SK-N-SH (cell line): ENCODE data around the gene AUTS2. TPM values are rescaled to one million over a fixed set of nuclear protein-coding genes. Genes with fewer than 3 reads are reported as not detected.

Experiments
- CTCF ChIA-PET: fragments of 300-600, 350-600 bp; formaldehyde crosslinking; extraction: SDS; loops from one replicate; lab custom pipeline; 2021; lab: Yijun Ruan, JAX
- POLR2A ChIA-PET: fragments of 350-600 bp; sonication (Branson Sonifier 250); formaldehyde crosslinking; extraction: SDS; loops from one replicate; lab custom pipeline; 2020; ENCODE audit warnings: antibody characterized with exemption, inconsistent platforms; lab: Yijun Ruan, JAX
- DNase-seq: peaks from one replicate; pipeline ENCODE4 v3.0.0; 2012
- H2AFZ ChIP-seq: fragments of 200-600 bp; sonication (generic); 2 replicates; pipeline ENCODE4 v1.8.1; 2016; ENCODE audit warnings: antibody characterized with exemption, mild to moderate bottlenecking, low read depth
- H3F3A ChIP-seq: fragments of 200-600 bp; sonication (generic); replicated peaks from 2 replicates; pipeline ENCODE3; 2016; ENCODE audit warnings: antibody characterized with exemption, mild to moderate bottlenecking; ENCODE audit not compliant: insufficient read depth
- H3K27ac ChIP-seq, 2 experiments: fragments of 200-500 bp in 1 of 2; fragments of 200-600 bp in 1 of 2; sonication (Bioruptor generic) in 1 of 2; sonication (generic), shearing (Covaris generic) in 1 of 2; 2 replicates each; pipeline versions ENCODE4 v1.5.1 to v1.6.1; 2014 to 2016; ENCODE audit warnings: low read depth in 2 of 2, inconsistent platforms in 1 of 2, low read length in 1 of 2, mild to moderate bottlenecking in 1 of 2, mixed read lengths in 1 of 2
- H3K27me3 ChIP-seq: fragments of 200-600 bp; sonication (generic), shearing (Covaris generic); 2 replicates; pipeline ENCODE4 v1.6.1; 2016; ENCODE audit warnings: mixed run types; ENCODE audit not compliant: insufficient read depth
- H3K36me3 ChIP-seq, 2 experiments: fragments of 200-500 bp in 1 of 2; fragments of 200-600 bp in 1 of 2; sonication (Bioruptor generic) in 1 of 2; sonication (generic) in 1 of 2; replicated peaks in 1 of 2; 2 replicates each; pipeline versions ENCODE3 to v1.5.1; 2014 to 2016; ENCODE audit warnings: low read length in 1 of 2, mild to moderate bottlenecking in 1 of 2; ENCODE audit not compliant: insufficient read depth in 2 of 2, control insufficient read depth in 1 of 2
- H3K4me1 ChIP-seq, 2 experiments: fragments of 200-500 bp in 1 of 2; fragments of 200-600 bp in 1 of 2; sonication (Bioruptor generic) in 1 of 2; sonication (generic), shearing (Covaris generic) in 1 of 2; 2 replicates each; pipeline versions ENCODE4 v1.5.1 to v1.6.1; 2014 to 2016; ENCODE audit warnings: low read depth in 1 of 2, low read length in 1 of 2, mixed run types in 1 of 2; ENCODE audit not compliant: insufficient read depth in 2 of 2, control insufficient read depth in 1 of 2
- H3K4me2 ChIP-seq: fragments of 200-600 bp; sonication (generic), shearing (Covaris generic); 2 replicates; pipeline ENCODE4 v1.6.1; 2017; ENCODE audit warnings: mixed run types
- H3K4me3 ChIP-seq, 2 experiments: fragments of 200-500 bp in 1 of 2; fragments of 200-600 bp in 1 of 2; sonication (Bioruptor generic) in 1 of 2; sonication (generic), shearing (Covaris generic) in 1 of 2; 2 replicates each; pipeline versions ENCODE4 v1.5.1 to v1.8.1; 2014 to 2016; ENCODE audit warnings: low read depth in 2 of 2, inconsistent platforms in 1 of 2, low read length in 1 of 2, mild to moderate bottlenecking in 1 of 2, mixed read lengths in 1 of 2, moderate library complexity in 1 of 2
- H3K79me2 ChIP-seq: fragments of 200-600 bp; sonication (generic); 2 replicates; pipeline ENCODE4 v1.8.1; 2017; ENCODE audit warnings: mild to moderate bottlenecking; ENCODE audit not compliant: insufficient read depth
- H3K9ac ChIP-seq: fragments of 200-600 bp; sonication (generic); 2 replicates; pipeline ENCODE4 v1.6.1; 2017; ENCODE audit warnings: mixed run types
- H3K9me2 ChIP-seq: fragments of 200-600 bp; sonication (generic); 2 replicates; pipeline ENCODE4 v1.6.1; 2017; ENCODE audit warnings: mixed run types
- H3K9me3 ChIP-seq: fragments of 200-600 bp; sonication (generic); 2 replicates; pipeline ENCODE4 v1.6.1; 2017; ENCODE audit warnings: mixed run types, mild to moderate bottlenecking, moderate library complexity
- H4K20me1 ChIP-seq: fragments of 200-600 bp; sonication (generic); 2 replicates; pipeline ENCODE4 v1.6.1; 2017; ENCODE audit warnings: mild to moderate bottlenecking, mixed run types; ENCODE audit not compliant: insufficient read depth
- CHD2 ChIP-seq: fragments of 150-350 bp; IDR thresholded peaks from 2 replicates; pipeline ENCODE4 v1.6.1; 2018; ENCODE audit warnings: low read length; ENCODE audit not compliant: partially characterized antibody
- EP300 ChIP-seq, 2 experiments: IDR thresholded peaks; 2 replicates each; pipeline versions ENCODE4 v1.4.0 to v1.6.1; 2012; ENCODE audit warnings: borderline replicate concordance in 1 of 2, low read depth in 1 of 2, low read length in 1 of 2
- FOXJ3 ChIP-seq: sonication (generic); formaldehyde crosslinking; IDR thresholded peaks from 2 replicates; pipeline ENCODE4 v1.5.1; 2020; ENCODE audit warnings: mild to moderate bottlenecking, missing genetic modification reagents
- FOXM1 ChIP-seq: IDR thresholded peaks from 2 replicates; pipeline ENCODE4 v1.4.0; 2012; ENCODE audit warnings: low read depth, mild to moderate bottlenecking
- GATA2 ChIP-seq: sonication (generic); formaldehyde crosslinking; IDR thresholded peaks from 2 replicates; pipeline ENCODE4 v1.5.0; 2020; ENCODE audit warnings: mild to moderate bottlenecking, missing genetic modification reagents
- IRF3 ChIP-seq: fragments of 150-350 bp; IDR thresholded peaks from 2 replicates; pipeline ENCODE4 v1.6.1; 2016; ENCODE audit warnings: mild to moderate bottlenecking, low read depth, low read length
- MAX ChIP-seq: IDR thresholded peaks from 2 replicates; pipeline ENCODE4 v1.4.0; 2012; ENCODE audit warnings: low read depth
- MEF2A ChIP-seq: IDR thresholded peaks from 2 replicates; pipeline ENCODE4 v1.4.0; 2012; ENCODE audit warnings: low read depth, borderline replicate concordance
- MXI1 ChIP-seq: IDR thresholded peaks from 2 replicates; pipeline ENCODE4 v1.6.1; 2012; ENCODE audit warnings: mild to moderate bottlenecking, low read depth, low read length, improper control_type of control experiment
- NFIC ChIP-seq: IDR thresholded peaks from 2 replicates; pipeline ENCODE4 v1.4.0; 2012; ENCODE audit warnings: borderline replicate concordance
- PBX3 ChIP-seq: IDR thresholded peaks from 2 replicates; pipeline ENCODE4; 2012
- POLR2AphosphoS5 ChIP-seq: IDR thresholded peaks from 2 replicates; pipeline ENCODE4 v1.6.1; 2012; ENCODE audit warnings: low read depth, low read length
- RAD21 ChIP-seq: IDR thresholded peaks from 2 replicates; pipeline ENCODE4 v1.6.1; 2012; ENCODE audit warnings: mild to moderate bottlenecking, low read length
- RCOR1 ChIP-seq: fragments of 150-350 bp; IDR thresholded peaks from 2 replicates; pipeline ENCODE4 v1.6.1; 2017; ENCODE audit warnings: antibody characterized with exemption, low read length
- RFX5 ChIP-seq: IDR thresholded peaks from 2 replicates; pipeline ENCODE4 v1.6.1; 2012; ENCODE audit warnings: mild to moderate bottlenecking, improper control_type of control experiment, low read length
- RXRA ChIP-seq: IDR thresholded peaks from 2 replicates; pipeline ENCODE4 v1.4.0; 2012; ENCODE audit warnings: low read depth, mild to moderate bottlenecking, borderline replicate concordance
- SIN3A ChIP-seq: IDR thresholded peaks from 2 replicates; pipeline ENCODE4 v1.6.1; 2012; ENCODE audit warnings: low read depth, mild to moderate bottlenecking, low read length, moderate library complexity, borderline replicate concordance
- TAF1 ChIP-seq: IDR thresholded peaks from 2 replicates; pipeline ENCODE4 v1.6.1; 2012; ENCODE audit warnings: low read depth, mild to moderate bottlenecking, low read length, moderate library complexity, borderline replicate concordance
- TCF12 ChIP-seq: IDR thresholded peaks from 2 replicates; pipeline ENCODE4 v1.4.0; 2012
- TEAD4 ChIP-seq: IDR thresholded peaks from 2 replicates; pipeline ENCODE4 v1.4.0; 2012; ENCODE audit warnings: mild to moderate bottlenecking, borderline replicate concordance; ENCODE audit not compliant: insufficient read depth
- USF2 ChIP-seq: fragments of 150-350 bp; IDR thresholded peaks from 2 replicates; pipeline ENCODE4 v1.6.1; 2017; ENCODE audit warnings: antibody characterized with exemption, low read length, low read depth, borderline replicate concordance
- YY1 ChIP-seq: IDR thresholded peaks from 2 replicates; pipeline ENCODE4 v1.4.0; 2012; ENCODE audit warnings: low read depth, mild to moderate bottlenecking
- ZBTB33 ChIP-seq: IDR thresholded peaks from 2 replicates; pipeline ENCODE4 v1.4.0; 2012; ENCODE audit warnings: low read depth, borderline replicate concordance
- WGBS: methylation state at CpG from one replicate; pipeline ENCODE4 v1.1.6; 2017; ENCODE audit warnings: low lambda C conversion rate; 5-methylcytosine and 5-hydroxymethylcytosine counted together
- polyA plus RNA-seq, 3 experiments: library from polyadenylated mRNA; depleted of rRNA; stranded (reverse); fragments of >200 nt; gene quantifications; 2 replicates each; pipeline ENCODE4 v1.2.3, GENCODE V29; 2012

Gene AUTS2
- polyA plus RNA-seq, 1 of the 3 experiments (the other 2 are of a cell fraction): 15.6 TPM

GRCh38 chr7:69801729-69802682, 203.7 kb downstream of the AUTS2 start:
- H3K4me1 ChIP-seq: peaks cover 21 to 28% of the 10 kb centered on the region in 2 experiments; a peak in 3 of 4 replicates
- H3K4me3 ChIP-seq: no peak overlapping the region
- POLR2A ChIA-PET: no interaction called here
- no peaks in the 10 kb centered on the region for H3K27me3 ChIP-seq
- CTCF ChIA-PET: interaction anchor here (0.5 to 1.4 kb wide), 3 partner anchors 23 to 240 kb away, joined by 3 to 4 read pairs (median 4); no protein-coding TSS in a partner anchor
- H3K9me3 ChIP-seq: no peaks in the 10 kb centered on the region
- H3K4me2 ChIP-seq: no peak overlapping the region
- H2AFZ ChIP-seq: no peak overlapping the region
- H3K79me2 ChIP-seq: no peaks in the 10 kb centered on the region
- no peak for TF ChIP-seq ZBTB33
- 0 out of 2 replicates have a peak, but pooled peaks have one; percentile 9 for TF ChIP-seq TCF12
- TF ChIP-seq YY1: no peak
- no peak for TF ChIP-seq RFX5
- peak; percentile 94 for TF ChIP-seq GATA2 (CRISPR knock-in tag)
- TF ChIP-seq MAX: no peak
- no peak for TF ChIP-seq CHD2
- TF ChIP-seq TAF1: no peak
- TF ChIP-seq USF2: no peak
- TF ChIP-seq FOXM1: no peak
- no peak for TF ChIP-seq MXI1
- no peak for TF ChIP-seq PBX3
- TF ChIP-seq TEAD4: no peak
- TF ChIP-seq EP300 (IDR thresholded peaks at IDR 0.05; ENCODE audit: borderline replicate concordance in 1 of 2, low read depth in 1 of 2, low read length in 1 of 2): peak in 1 of 2 experiments; percentile 47; a peak in 1 of 4 replicates
- no peak for TF ChIP-seq SIN3A
- no peak for TF ChIP-seq MEF2A
- peak; percentile 74 for TF ChIP-seq RCOR1
- TF ChIP-seq IRF3: no peak
- peak; percentile 26; the same call in 1 of the 2 replicates for TF ChIP-seq POLR2AphosphoS5
- no peak for TF ChIP-seq RXRA
- 0 out of 2 replicates have a peak, but pooled peaks have one; percentile 7 for TF ChIP-seq RAD21
- peak; percentile 76; the same call in 1 of the 2 replicates for TF ChIP-seq FOXJ3 (CRISPR knock-in tag)
- TF ChIP-seq NFIC: peak; percentile 8; the same call in 1 of the 2 replicates
- H4K20me1 ChIP-seq: peaks cover 15% of the 10 kb centered on the region
- H3K27ac ChIP-seq: no peak overlapping the region
- no peak overlapping the region for H3K9ac ChIP-seq
- no peaks in the 10 kb centered on the region for H3K36me3 ChIP-seq
- no peaks in the 10 kb centered on the region for H3K9me2 ChIP-seq
- 67% methylated on average over 5 of the region's 5 CpGs for WGBS
- peaks cover 5% of the 10 kb centered on the region for H3F3A ChIP-seq
- peak; percentile 44 for DNase-seq
